Tibial nerve (tissue), 4 donors: Measurements from ENCODE around the gene FAM180A. TPM values are rescaled to one million over a fixed set of nuclear protein-coding genes. Genes with fewer than 3 reads are reported as not detected.

Source experiments
- DNase-seq, 2 donors: peaks; one replicate each; pipeline ENCODE4 v3.0.0-alpha.2; 2019; ENCODE audit warnings: low spot score in 2 of 2
- H3K27ac ChIP-seq, 4 donors: fragments of 200-600 bp; sonication (generic) in 3 of 4; one replicate each; pipeline ENCODE4 v1.5.1; 2017 to 2019; ENCODE audit warnings: mild to moderate bottlenecking in 1 of 4
- H3K27me3 ChIP-seq, 2 donors: fragments of 200-600 bp; sonication (generic) in 1 of 2; one replicate each; pipeline versions ENCODE4 v1.5.1 to v1.6.0; 2017 to 2019
- H3K36me3 ChIP-seq, 3 donors: fragments of 200-600 bp; sonication (generic); one replicate each; pipeline ENCODE4 v1.5.1; 2018 to 2019
- H3K4me1 ChIP-seq, 4 donors: fragments of 200-600 bp; sonication (generic) in 3 of 4; one replicate each; pipeline ENCODE4 v1.5.1; 2017 to 2019
- H3K4me3 ChIP-seq, 4 donors: fragments of 200-600 bp; sonication (generic) in 3 of 4; one replicate each; pipeline ENCODE4 v1.5.1; 2017 to 2019; ENCODE audit warnings: mild to moderate bottlenecking in 1 of 4, moderate library complexity in 1 of 4
- H3K9me3 ChIP-seq, 4 donors: fragments of 200-600 bp; sonication (generic) in 3 of 4; one replicate each; pipeline ENCODE4 v1.5.1; 2017 to 2019
- CTCF ChIP-seq, 5 experiments: fragments of 200-600 bp in 3 of 5; fragments of 450-650 bp in 2 of 5; sonication (generic) in 3 of 5; IDR thresholded peaks; one replicate each; pipeline ENCODE4 v1.5.1; 2016 to 2019; ENCODE audit warnings: antibody characterized with exemption in 5 of 5, mild to moderate bottlenecking in 3 of 5, moderate library complexity in 2 of 5
- EP300 ChIP-seq, 2 donors: sonication (generic); formaldehyde crosslinking; IDR thresholded peaks; one replicate each; pipeline ENCODE4 v1.6.1; 2017; ENCODE audit warnings: antibody characterized with exemption in 2 of 2, mild to moderate bottlenecking in 1 of 2
- POLR2A ChIP-seq, 2 donors: fragments of 450-650 bp; IDR thresholded peaks; one replicate each; pipeline ENCODE4 v1.6.1; 2017; ENCODE audit warnings: antibody characterized with exemption in 2 of 2, mild to moderate bottlenecking in 2 of 2, moderate library complexity in 2 of 2
- WGBS, 2 donors: methylation state at CpG; one replicate each; pipeline ENCODE4 v1.1.5; 2018; 5-methylcytosine and 5-hydroxymethylcytosine counted together
- total RNA-seq, 4 donors: library from RNA; depleted of rRNA; stranded (reverse); fragments of >200 nt; gene quantifications; one replicate each; pipeline ENCODE4 v1.1.0, GENCODE V29; 2016

FAM180A gene
- total RNA-seq, 4 donors from 2014 or later, result 2.1 to 7.7 (median 3.7) TPM

GRCh38 chr7:135682191-135682590, 66.4 kb downstream of the FAM180A start:
- Histone ChIP-seq H3K36me3 (peaks cover 0 to 39% (median 0%) of the 10 kb centered on the region in 3 donors), H3K27me3 (no peaks in the 10 kb centered on the region), H3K4me3 (no peak overlapping the region), H3K27ac (no peak overlapping the region), H3K4me1 (peaks cover 0 to 21% (median 0%) of the 10 kb centered on the region in 4 donors), H3K9me3 (no peaks in the 10 kb centered on the region)
- TF ChIP-seq EP300 (IDR thresholded peaks at IDR 0.05) (no peak), POLR2A (IDR thresholded peaks at IDR 0.05) (no peak), CTCF (IDR thresholded peaks at IDR 0.05) (no peak)
- 74 to 80% methylated on average over 3 of the region's 3 CpGs for WGBS, 2 donors
- DNase-seq, result no peak

GRCh38 chr7:135681762-135682161, 66.9 kb downstream of the FAM180A start:
- TF ChIP-seq EP300 (IDR thresholded peaks at IDR 0.05), result no peak
- no peak for TF ChIP-seq POLR2A (IDR thresholded peaks at IDR 0.05)
- TF ChIP-seq CTCF (IDR thresholded peaks at IDR 0.05), result no peak
- H3K27me3 ChIP-seq, result no peaks in the 10 kb centered on the region
- 71 to 83% methylated on average over 5 of the region's 5 CpGs for WGBS, 2 donors
- no peaks in the 10 kb centered on the region for H3K9me3 ChIP-seq
- H3K27ac ChIP-seq, result no peak overlapping the region
- peaks cover 0 to 39% (median 0%) of the 10 kb centered on the region in 3 donors for H3K36me3 ChIP-seq
- no peak for DNase-seq
- H3K4me3 ChIP-seq, result no peak overlapping the region
- peaks cover 0 to 21% (median 0%) of the 10 kb centered on the region in 4 donors for H3K4me1 ChIP-seq

Other genes starting within 250 kb of the FAM180A start
- 10 to 100 TPM; 16.8 to 26.0 (median 20.0) TPM for gene CNOT4, start 238.7 kb downstream of the FAM180A start, total RNA-seq
- 10 to 100 TPM; 28.6 to 68.2 (median 42.1) TPM for gene NUP205, start 190.9 kb downstream of the FAM180A start, total RNA-seq
- gene STMP1, start 86.3 kb downstream of the FAM180A start, total RNA-seq, result 10 to 100 TPM; 17.1 to 23.9 (median 23.3) TPM
- not detected for gene SLC13A4, start 20.6 kb downstream of the FAM180A start, total RNA-seq
- 10 to 100 TPM; 66.3 to 94.6 (median 75.0) TPM for gene MTPN, start 228.5 kb upstream of the FAM180A start, total RNA-seq